KMS-11 (cell line): ENCODE measurements around the gene LMAN1L.

Experiments
- H2AFZ ChIP-seq: fragments of 200-600 bp; sonication (generic); 2 replicates; pipeline ENCODE4 v1.6.1; 2016; ENCODE audit warnings: antibody characterized with exemption, mixed run types, low read depth
- H3K27ac ChIP-seq: fragments of 200-600 bp; sonication (generic); 2 replicates; pipeline ENCODE4 v1.6.1; 2016; ENCODE audit warnings: mild to moderate bottlenecking, mixed run types
- H3K27me3 ChIP-seq: fragments of 200-600 bp; sonication (generic); 2 replicates; pipeline ENCODE4 v1.6.1; 2017; ENCODE audit warnings: mild to moderate bottlenecking, low read depth, mixed run types, moderate library complexity; ENCODE audit not compliant: insufficient read depth
- H3K36me3 ChIP-seq: fragments of 200-600 bp; sonication (generic); 2 replicates; pipeline ENCODE4 v1.6.1; 2017; ENCODE audit warnings: mild to moderate bottlenecking, mixed run types; ENCODE audit not compliant: insufficient read depth
- H3K4me1 ChIP-seq: fragments of 200-600 bp; sonication (generic); 2 replicates; pipeline ENCODE4 v1.6.1; 2016; ENCODE audit warnings: mild to moderate bottlenecking, low read depth, mixed run types; ENCODE audit not compliant: poor library complexity, severe bottlenecking
- H3K4me2 ChIP-seq: fragments of 200-600 bp; sonication (generic); 2 replicates; pipeline ENCODE4 v1.7.0; 2016; ENCODE audit warnings: mild to moderate bottlenecking, mixed run types
- H3K4me3 ChIP-seq: fragments of 200-600 bp; sonication (generic); IDR thresholded peaks from 2 replicates; pipeline ENCODE4 v1.6.1; 2017; ENCODE audit warnings: low read depth, low read length, mixed read lengths; ENCODE audit not compliant: insufficient read depth
- H3K79me2 ChIP-seq: fragments of 200-600 bp; sonication (generic); 2 replicates; pipeline ENCODE4 v1.6.1; 2016; ENCODE audit warnings: low read depth, mixed run types; ENCODE audit not compliant: insufficient read depth
- H3K9ac ChIP-seq: fragments of 200-600 bp; sonication (generic); 2 replicates; pipeline ENCODE4 v1.6.1; 2016; ENCODE audit warnings: mild to moderate bottlenecking, mixed run types
- H4K20me1 ChIP-seq: fragments of 200-600 bp; sonication (generic); 2 replicates; pipeline ENCODE4 v1.6.1; 2016; ENCODE audit warnings: mild to moderate bottlenecking, mixed run types; ENCODE audit not compliant: insufficient read depth
- CTCF ChIP-seq: fragments of 200-600 bp; sonication (generic); conservative IDR thresholded peaks from 2 replicates; pipeline ENCODE4 v1.6.1; 2017; ENCODE audit warnings: low read depth, mild to moderate bottlenecking, antibody characterized with exemption, low read length, moderate library complexity, mixed read lengths

LMAN1L gene

GRCh38 chr15:74799856-74800558 lies 12.6 kb upstream of the LMAN1L start:
- TF ChIP-seq CTCF, result peak; percentile 91
- Histone ChIP-seq H3K27ac (peak overlapping the region; percentile 55), H3K79me2 (peaks cover 29% of the 10 kb centered on the region; the same call in 1 of the 2 replicates), H3K4me3 (no peak overlapping the region), H3K27me3 (no peaks in the 10 kb centered on the region), H3K4me2 (peak overlapping the region; percentile 50; the same call in 1 of the 2 replicates), H3K4me1 (peaks cover 35% of the 10 kb centered on the region), H2AFZ (no peak overlapping the region), H4K20me1 (no peaks in the 10 kb centered on the region), H3K36me3 (no peaks in the 10 kb centered on the region), H3K9ac (peak overlapping the region; percentile 44; the same call in 1 of the 2 replicates)

DNA sequence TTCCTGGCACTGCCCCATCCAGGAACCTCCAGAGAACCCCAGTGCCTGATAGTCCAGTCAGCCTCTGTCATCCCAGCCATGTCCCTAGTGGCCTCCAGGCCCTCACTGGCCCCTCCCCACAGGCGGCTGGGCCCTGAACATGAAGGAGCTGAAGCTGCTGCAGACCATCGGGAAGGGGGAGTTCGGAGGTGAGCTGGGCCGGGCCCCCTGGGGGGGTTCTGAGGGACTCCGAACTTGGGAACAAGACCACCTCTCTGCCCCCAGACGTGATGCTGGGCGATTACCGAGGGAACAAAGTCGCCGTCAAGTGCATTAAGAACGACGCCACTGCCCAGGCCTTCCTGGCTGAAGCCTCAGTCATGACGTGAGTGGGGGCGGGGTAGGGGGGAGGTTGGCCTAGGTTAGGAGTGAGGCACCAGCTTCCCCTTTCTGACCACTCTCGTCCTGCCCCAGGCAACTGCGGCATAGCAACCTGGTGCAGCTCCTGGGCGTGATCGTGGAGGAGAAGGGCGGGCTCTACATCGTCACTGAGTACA lies 12.0 kb upstream of the LMAN1L start:
- H3K9ac ChIP-seq, result no peak overlapping the region
- H3K4me1 ChIP-seq, result peaks cover 31% of the 10 kb centered on the region
- no peaks in the 10 kb centered on the region for H4K20me1 ChIP-seq
- TF ChIP-seq CTCF, result no peak
- peaks cover 23% of the 10 kb centered on the region; the same call in 1 of the 2 replicates for H3K79me2 ChIP-seq
- H3K4me3 ChIP-seq, result no peak overlapping the region
- no peaks in the 10 kb centered on the region for H3K36me3 ChIP-seq
- H3K27me3 ChIP-seq, result no peaks in the 10 kb centered on the region
- H3K27ac ChIP-seq, result no peak overlapping the region
- H2AFZ ChIP-seq, result no peak overlapping the region
- H3K4me2 ChIP-seq, result no peak overlapping the region

DNA sequence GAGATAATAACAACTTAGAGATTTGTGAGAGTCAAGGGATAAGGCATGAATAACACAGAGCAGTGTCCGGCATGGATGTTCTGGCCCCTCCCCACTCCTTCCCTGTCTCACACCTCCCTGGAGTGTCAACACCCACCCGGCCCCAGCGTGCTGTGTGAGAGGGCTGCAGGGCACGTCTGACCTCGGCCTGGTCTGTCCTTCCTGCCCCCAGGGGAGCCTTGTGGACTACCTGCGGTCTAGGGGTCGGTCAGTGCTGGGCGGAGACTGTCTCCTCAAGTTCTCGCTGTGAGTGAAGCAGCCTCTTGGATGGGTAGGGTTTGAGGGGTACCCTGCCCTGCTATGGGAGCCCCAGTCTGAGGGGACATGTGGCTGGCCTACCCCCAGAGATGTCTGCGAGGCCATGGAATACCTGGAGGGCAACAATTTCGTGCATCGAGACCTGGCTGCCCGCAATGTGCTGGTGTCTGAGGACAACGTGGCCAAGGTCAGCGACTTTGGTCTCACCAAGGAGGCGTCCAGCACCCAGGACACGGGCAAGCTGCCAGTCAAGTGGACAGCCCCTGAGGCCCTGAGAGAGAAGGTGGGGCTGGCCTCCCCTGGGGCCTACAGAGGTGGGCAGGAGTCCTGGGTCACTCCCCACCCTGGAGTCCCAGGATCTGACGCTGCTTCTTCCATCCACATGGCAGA lies 11.2 kb upstream of the LMAN1L start:
- no peak overlapping the region for H3K27ac ChIP-seq

DNA sequence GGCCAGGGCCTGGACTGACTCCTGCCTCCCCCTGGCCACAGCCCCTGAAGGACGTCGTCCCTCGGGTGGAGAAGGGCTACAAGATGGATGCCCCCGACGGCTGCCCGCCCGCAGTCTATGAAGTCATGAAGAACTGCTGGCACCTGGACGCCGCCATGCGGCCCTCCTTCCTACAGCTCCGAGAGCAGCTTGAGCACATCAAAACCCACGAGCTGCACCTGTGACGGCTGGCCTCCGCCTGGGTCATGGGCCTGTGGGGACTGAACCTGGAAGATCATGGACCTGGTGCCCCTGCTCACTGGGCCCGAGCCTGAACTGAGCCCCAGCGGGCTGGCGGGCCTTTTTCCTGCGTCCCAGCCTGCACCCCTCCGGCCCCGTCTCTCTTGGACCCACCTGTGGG lies 10.3 kb upstream of the LMAN1L start:
- Histone ChIP-seq H3K4me3 (no peak overlapping the region), H3K27me3 (no peaks in the 10 kb centered on the region), H3K4me1 (peaks cover 30% of the 10 kb centered on the region), H3K79me2 (peaks cover 7% of the 10 kb centered on the region; the same call in 1 of the 2 replicates), H3K36me3 (no peaks in the 10 kb centered on the region), H3K9ac (no peak overlapping the region), H3K27ac (no peak overlapping the region), H3K4me2 (no peak overlapping the region), H2AFZ (no peak overlapping the region), H4K20me1 (no peaks in the 10 kb centered on the region)
- no peak for TF ChIP-seq CTCF

More for the DNA sequence above, 11.2 kb upstream of the LMAN1L start:
- TF ChIP-seq CTCF, result no peak
- H3K9ac ChIP-seq, result no peak overlapping the region
- H3K36me3 ChIP-seq, result no peaks in the 10 kb centered on the region
- no peaks in the 10 kb centered on the region for H4K20me1 ChIP-seq
- H3K4me3 ChIP-seq, result no peak overlapping the region
- H3K79me2 ChIP-seq, result peaks cover 15% of the 10 kb centered on the region; the same call in 1 of the 2 replicates
- no peaks in the 10 kb centered on the region for H3K27me3 ChIP-seq
- peaks cover 30% of the 10 kb centered on the region for H3K4me1 ChIP-seq
- H2AFZ ChIP-seq, result no peak overlapping the region
- no peak overlapping the region for H3K4me2 ChIP-seq
